T1000 (cell line): Measurements from ENCODE around the gene DTX1.

Experiments used
- DNase-seq: peaks from one replicate; lab custom pipeline; 2025; ENCODE audit warnings: mixed read lengths; lab: John Stamatoyannopoulos, UW

DTX1 gene

GRCh38 chr12:113071135-113072112 is 14.9 kb downstream of the DTX1 start:
- DNase-seq, result no peak

GRCh38 chr12:113072136-113072535 is 15.6 kb downstream of the DTX1 start:
- no peak for DNase-seq

DNA sequence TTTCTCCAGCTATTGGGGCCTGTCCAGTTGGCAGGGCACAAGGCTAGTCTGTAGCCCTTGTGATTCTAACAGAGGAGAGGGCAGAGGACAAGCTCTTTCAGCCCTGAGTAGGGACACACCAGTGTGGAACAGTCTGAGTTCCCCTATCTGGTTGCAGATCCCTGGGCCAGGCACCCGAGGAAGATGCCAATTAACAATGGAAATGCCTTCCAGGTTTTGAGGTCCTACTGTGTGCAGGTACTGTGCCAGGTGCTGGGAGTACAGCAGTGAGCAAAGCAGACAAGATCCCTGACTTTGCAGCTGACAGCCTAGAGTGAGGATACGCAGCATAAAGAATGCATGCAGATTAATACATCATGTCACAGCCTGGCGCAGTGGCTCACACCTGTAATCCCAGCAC is 17.1 kb downstream of the DTX1 start:
- no peak for DNase-seq

DNA sequence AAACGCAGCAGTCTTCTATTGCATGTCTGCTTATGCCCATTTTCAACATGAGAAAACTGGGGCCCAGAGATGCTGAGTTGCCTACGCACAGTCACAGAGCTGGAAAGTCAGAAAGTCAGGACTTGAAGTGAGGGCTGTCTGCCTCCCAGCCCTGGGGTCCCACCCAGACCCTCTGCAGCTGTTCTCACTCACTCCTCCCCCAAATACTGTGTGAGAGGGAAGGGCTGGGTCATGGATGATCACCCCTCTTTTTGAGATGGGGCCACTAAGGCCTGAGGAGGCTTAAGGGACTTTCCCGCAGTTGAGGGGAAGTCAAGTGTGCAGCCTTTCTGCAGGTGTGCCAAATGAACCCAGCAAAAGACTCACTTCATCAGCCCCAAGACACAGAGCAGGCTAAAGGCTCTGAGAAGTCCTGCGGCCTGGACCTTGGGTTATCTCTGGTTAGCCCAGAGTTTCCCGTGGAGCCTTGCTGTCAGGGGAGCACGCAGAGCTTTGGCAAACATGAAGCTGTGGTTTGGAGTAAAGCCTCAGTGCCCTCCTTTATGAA is 18.7 kb downstream of the DTX1 start:
- no peak for DNase-seq

DNA sequence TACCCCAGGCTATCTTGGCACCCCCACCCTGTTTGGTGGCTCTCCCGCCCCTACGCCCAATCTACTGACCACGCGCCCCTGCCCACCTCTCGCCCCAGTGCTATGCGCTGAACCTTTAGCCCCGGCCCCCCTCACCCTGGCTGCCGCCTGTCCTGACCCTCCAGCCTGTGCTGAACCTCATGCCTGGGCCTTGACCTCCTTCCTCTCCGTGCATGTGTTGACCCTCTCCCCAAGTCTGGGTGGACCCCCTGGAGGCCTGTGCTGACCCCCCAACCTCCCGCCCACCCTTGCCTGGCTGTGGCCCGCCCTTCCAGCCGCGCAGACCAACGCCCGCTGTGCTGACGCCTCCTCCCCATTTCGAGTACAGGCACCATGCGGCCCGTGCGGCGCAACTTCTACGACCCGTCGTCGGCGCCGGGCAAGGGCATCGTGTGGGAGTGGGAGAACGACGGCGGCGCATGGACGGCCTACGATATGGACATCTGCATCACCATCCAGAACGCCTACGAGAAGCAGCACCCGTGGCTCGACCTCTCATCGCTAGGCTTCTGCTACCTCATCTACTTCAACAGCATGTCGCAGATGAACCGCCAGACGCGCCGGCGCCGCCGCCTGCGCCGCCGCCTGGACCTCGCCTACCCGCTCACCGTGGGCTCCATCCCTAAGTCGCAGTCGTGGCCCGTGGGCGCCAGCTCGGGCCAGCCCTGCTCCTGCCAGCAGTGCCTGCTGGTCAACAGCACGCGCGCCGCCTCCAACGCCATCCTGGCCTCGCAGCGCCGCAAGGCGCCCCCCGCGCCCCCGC is 20.7 kb downstream of the DTX1 start:
- no peak for DNase-seq

DNA sequence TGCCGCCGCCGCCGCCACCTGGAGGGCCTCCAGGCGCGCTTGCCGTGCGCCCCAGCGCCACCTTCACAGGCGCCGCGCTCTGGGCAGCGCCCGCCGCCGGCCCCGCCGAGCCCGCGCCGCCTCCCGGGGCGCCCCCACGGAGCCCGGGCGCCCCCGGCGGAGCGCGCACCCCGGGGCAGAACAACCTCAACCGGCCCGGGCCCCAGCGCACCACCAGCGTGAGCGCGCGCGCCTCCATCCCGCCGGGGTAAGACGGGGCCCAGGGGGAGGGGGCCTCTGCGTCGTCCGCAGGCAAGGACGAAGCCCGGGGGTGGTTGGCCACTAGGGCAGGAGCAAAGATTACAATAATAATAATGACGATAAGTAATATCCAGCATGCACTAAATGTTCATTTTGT is 21.3 kb downstream of the DTX1 start:
- no peak for DNase-seq

DNA sequence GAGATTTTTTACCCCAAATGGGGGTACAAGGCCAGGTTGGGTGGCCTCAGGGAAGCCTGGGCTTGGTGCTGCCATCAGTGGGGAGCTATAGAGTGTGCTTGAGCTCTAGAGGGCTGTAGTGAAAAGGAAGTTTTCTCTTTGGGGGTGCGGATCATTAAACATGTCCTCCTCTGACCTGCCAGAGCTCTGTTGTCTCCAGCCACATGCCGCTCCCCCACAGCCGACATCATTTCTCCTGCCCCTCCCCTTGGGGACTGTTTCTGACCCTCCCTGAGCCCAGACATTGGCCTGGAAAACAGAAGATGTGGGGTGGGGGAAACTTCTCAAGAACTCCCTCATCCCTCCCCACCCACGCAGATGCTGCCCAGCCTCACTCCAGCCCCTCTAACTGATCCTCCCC is 25.3 kb downstream of the DTX1 start:
- no peak for DNase-seq

GRCh38 chr12:113082486-113083148 is 26.1 kb downstream of the DTX1 start:
- DNase-seq, result no peak

- no peak for DNase-seq
Observed at GRCh38 chr12:113083863-113084435, 27.4 kb downstream of the DTX1 start.

- no peak for DNase-seq
Observed at GRCh38 chr12:113086249-113087164, 30.0 kb downstream of the DTX1 start.

DNA sequence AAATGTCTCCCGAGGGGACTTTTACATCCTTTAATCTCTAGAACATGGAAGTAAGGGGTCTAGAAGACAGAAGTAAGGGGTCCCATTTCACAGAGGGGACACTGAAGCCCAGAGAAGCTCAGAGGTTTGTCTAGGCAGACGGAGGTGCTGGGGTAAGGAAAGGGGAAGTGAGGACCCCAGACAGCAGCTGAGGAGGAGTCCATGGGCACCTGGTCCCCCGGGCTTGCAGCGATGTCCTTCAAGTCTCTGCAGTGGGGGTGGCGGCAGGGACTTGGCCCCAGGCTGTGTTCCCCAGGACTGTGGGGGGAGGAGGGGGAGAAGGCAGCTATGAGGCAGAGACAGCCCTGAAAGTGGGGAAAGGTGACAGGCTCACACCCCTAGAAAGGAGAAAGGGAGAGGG is 30.7 kb downstream of the DTX1 start:
- DNase-seq, result no peak

- DNase-seq, result no peak
Observed at GRCh38 chr12:113088037-113088436, 31.5 kb downstream of the DTX1 start.

DNA sequence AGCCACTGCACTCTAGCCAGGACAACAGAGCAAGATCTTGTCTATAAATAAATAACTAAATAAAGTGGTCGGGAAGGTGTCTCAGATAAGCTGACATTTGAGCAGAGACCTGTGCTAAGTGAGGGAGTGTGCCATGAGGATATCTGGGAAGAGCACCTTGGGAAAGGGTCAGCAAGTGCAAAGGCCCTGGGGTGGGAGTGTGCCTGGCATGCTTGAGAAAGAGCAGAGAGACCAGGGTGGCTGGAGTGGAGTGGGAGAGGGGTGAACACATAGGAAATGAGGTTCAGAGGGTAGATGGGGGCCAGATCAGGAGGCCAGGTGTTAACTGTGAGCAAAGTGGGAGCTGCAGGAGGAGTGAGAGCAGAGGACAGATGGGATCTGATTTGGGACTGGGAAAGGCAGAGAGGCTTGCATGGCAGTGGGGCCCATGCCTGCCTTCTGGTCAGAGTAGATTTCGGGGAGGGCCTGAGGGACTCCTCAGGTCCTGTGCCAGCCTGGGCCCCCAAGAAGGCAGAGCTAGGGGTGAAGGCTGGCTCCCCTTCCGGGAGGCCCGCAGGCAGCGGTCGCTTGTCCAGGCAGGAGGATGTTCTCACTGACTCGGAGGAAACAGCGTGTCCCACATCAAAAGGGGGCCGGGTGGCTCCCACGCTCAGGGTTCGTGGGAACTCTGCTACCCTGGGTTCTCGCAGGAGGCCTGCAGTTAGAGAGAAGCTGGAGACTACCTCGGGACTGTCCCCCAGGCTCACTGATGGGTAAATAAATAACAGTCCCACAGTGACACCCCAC is 32.6 kb downstream of the DTX1 start:
- DNase-seq, result no peak

- DNase-seq, result no peak
Observed at GRCh38 chr12:113089839-113090238, 33.3 kb downstream of the DTX1 start.

DNA sequence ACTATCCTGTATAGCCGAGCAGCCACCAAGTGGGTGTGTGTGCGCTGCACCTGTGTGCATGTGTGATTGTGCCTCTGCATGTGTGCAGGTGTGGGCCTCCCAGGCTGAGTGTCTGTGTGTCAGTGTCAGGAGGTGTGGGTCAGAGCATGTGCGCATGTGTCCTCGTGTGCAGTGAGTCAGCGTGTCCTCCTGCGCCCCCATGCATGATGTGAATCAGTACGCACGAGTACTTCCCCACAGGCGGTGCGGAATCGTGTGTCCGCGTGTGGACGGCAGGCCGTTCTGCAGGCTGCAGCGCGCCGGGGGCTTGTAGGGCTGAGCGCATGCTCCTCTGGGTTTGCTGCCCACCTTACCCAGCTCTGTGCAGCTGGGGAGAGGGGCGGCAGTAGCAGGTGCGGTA is 34.2 kb downstream of the DTX1 start:
- DNase-seq, result no peak

GRCh38 chr12:113091506-113091905 is 35.0 kb downstream of the DTX1 start:
- no peak for DNase-seq

- DNase-seq, result no peak
Observed at GRCh38 chr12:113092607-113093408, 36.3 kb downstream of the DTX1 start.

DNA sequence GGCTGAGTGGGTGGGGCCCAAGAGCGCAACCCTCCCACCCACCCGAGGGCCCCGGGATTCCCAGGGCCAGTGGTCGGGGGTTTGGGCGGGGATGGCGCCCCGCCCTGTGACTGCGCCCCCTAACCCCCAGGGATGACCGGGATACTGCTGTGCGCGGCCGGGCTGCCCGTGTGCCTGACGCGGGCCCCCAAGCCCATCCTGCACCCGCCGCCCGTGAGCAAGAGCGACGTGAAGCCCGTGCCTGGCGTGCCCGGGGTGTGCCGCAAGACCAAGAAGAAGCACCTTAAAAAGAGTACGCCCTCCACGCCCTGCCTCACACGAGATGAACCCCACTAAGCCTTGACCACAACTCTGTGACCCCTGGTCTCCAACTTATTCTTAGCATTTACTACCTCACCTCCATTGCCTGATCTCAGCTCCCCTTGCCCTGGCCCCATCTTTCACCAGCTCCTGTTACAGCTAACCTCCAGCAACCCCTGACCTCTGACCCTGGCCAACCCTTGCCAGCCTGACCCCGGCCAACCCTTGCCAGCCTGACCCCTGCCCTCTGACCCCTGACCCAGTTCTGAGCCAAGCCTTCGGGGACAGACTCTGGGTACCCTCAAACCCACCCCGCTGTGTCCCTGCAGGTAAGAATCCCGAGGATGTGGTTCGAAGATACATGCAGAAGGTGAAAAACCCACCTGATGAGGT is 37.0 kb downstream of the DTX1 start:
- DNase-seq, result no peak
